HepG2 (cell line): Measurements from ENCODE around the gene BRPF1.

Source experiments
- ARHGAP35 ChIP-seq: sonication (generic); formaldehyde crosslinking; IDR thresholded peaks from 2 replicates; pipeline ENCODE4 v1.9.0; 2022; ENCODE audit warnings: mild to moderate bottlenecking, inconsistent platforms, moderate library complexity, missing genetic modification reagents, borderline replicate concordance
- MAFK ChIP-seq, 2 experiments: IDR thresholded peaks in 1 of 2; conservative IDR thresholded peaks in 1 of 2; 2 replicates each; pipeline ENCODE4 v1.6.1; 2011; ENCODE audit warnings: improper control_type of control experiment in 2 of 2, low read length in 2 of 2
- MBNL3 ChIP-seq: fragments of 250-450 bp; sonication (Bioruptor Pico); conservative IDR thresholded peaks from 2 replicates; pipeline ENCODE4 v1.8.0; 2022; ENCODE audit warnings: mild to moderate bottlenecking, inconsistent platforms
- MXD1 ChIP-seq: sonication (generic); formaldehyde crosslinking; IDR thresholded peaks from 2 replicates; pipeline ENCODE4 v1.4.0; 2020; ENCODE audit warnings: mild to moderate bottlenecking, missing genetic modification reagents
- MYC ChIP-seq: sonication (generic); formaldehyde crosslinking; IDR thresholded peaks from 2 replicates; pipeline ENCODE4 v1.9.0; 2021; ENCODE audit warnings: missing genetic modification reagents, borderline replicate concordance
- POLR2AphosphoS5 ChIP-seq: IDR thresholded peaks from 2 replicates; pipeline ENCODE4 v1.6.1; 2012; ENCODE audit warnings: low read depth, low read length
- SIN3A ChIP-seq: IDR thresholded peaks from 2 replicates; pipeline ENCODE4 v1.6.1; 2011; ENCODE audit warnings: low read depth, mild to moderate bottlenecking, control low read depth, low read length, borderline replicate concordance
- ZFP36L1 ChIP-seq: sonication (generic); formaldehyde crosslinking; IDR thresholded peaks from 2 replicates; pipeline ENCODE4 v1.8.0; 2022; ENCODE audit warnings: mild to moderate bottlenecking, missing genetic modification reagents, moderate library complexity
- TF ChIP-seq, protein P1 (sequence below), 2 experiments: IDR thresholded peaks; 2 replicates each; pipeline ENCODE4 v1.6.1; 2011 to 2012; ENCODE audit warnings: low read length in 2 of 2, borderline replicate concordance in 1 of 2, low read depth in 1 of 2, mild to moderate bottlenecking in 1 of 2, moderate library complexity in 1 of 2

- TF ChIP-seq ARHGAP35 (CRISPR knock-in tag) = no peak
- no peak for TF ChIP-seq MAFK (conservative IDR thresholded peaks at IDR 0.05 in 1 of 2, IDR thresholded peaks at IDR 0.05 in 1 of 2; ENCODE audit: low read length in 2 of 2)
- no peak for TF ChIP-seq MYC
- TF ChIP-seq POLR2AphosphoS5 = no peak
- TF ChIP-seq SIN3A = no peak
- no peak for TF ChIP-seq MBNL3 (CRISPR knock-in tag)
- TF ChIP-seq, protein P1, sequence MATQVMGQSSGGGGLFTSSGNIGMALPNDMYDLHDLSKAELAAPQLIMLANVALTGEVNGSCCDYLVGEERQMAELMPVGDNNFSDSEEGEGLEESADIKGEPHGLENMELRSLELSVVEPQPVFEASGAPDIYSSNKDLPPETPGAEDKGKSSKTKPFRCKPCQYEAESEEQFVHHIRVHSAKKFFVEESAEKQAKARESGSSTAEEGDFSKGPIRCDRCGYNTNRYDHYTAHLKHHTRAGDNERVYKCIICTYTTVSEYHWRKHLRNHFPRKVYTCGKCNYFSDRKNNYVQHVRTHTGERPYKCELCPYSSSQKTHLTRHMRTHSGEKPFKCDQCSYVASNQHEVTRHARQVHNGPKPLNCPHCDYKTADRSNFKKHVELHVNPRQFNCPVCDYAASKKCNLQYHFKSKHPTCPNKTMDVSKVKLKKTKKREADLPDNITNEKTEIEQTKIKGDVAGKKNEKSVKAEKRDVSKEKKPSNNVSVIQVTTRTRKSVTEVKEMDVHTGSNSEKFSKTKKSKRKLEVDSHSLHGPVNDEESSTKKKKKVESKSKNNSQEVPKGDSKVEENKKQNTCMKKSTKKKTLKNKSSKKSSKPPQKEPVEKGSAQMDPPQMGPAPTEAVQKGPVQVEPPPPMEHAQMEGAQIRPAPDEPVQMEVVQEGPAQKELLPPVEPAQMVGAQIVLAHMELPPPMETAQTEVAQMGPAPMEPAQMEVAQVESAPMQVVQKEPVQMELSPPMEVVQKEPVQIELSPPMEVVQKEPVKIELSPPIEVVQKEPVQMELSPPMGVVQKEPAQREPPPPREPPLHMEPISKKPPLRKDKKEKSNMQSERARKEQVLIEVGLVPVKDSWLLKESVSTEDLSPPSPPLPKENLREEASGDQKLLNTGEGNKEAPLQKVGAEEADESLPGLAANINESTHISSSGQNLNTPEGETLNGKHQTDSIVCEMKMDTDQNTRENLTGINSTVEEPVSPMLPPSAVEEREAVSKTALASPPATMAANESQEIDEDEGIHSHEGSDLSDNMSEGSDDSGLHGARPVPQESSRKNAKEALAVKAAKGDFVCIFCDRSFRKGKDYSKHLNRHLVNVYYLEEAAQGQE (IDR thresholded peaks at IDR 0.05; ENCODE audit: borderline replicate concordance in 1 of 2, low read depth in 1 of 2, low read length in 2 of 2) = no peak
- no peak for TF ChIP-seq MXD1 (CRISPR knock-in tag)
- TF ChIP-seq ZFP36L1 (CRISPR knock-in tag) = no peak
Observed at GRCh38 chr3:9777694-9778021, 46.1 kb downstream of the BRPF1 start.
